ENCODE data around the gene C1QL4. TPM values are rescaled to one million over a fixed set of nuclear protein-coding genes. Genes with fewer than 3 reads are reported as not detected.
"Not testable (repeated sequence)": the region's sequence is repeated elsewhere in the genome, so short reads cannot be mapped to it uniquely, and the experiment has no call there.

The C1QL4 gene
- total RNA-seq, 1 experiment from 2014 or later: not detected

- Mint-ChIP-seq H3K27me3 (ENCODE audit: unreplicated experiment) (peaks cover 19% of the 10 kb centered on the region), H3K27ac (ENCODE audit: unreplicated experiment) (no peak overlapping the region), H3K4me1 (ENCODE audit: low read depth, unreplicated experiment) (peaks cover 16% of the 10 kb centered on the region), H3K9me3 (ENCODE audit: low read depth, unreplicated experiment) (no peaks in the 10 kb centered on the region), H3K36me3 (ENCODE audit: insufficient read depth, unreplicated experiment) (peaks cover 18% of the 10 kb centered on the region), H3K4me3 (ENCODE audit: low read depth, unreplicated experiment) (no peak overlapping the region)
- no peak for TF ChIP-seq CTCF (IDR thresholded peaks at IDR 0.05; ENCODE audit: unreplicated experiment)
- BruUV-seq (replicated peaks): no TSS peak
- intact Hi-C loops (cut with micrococcal nuclease; ENCODE audit: unreplicated experiment): no loop called here
- CTCF ChIA-PET: no interaction called here
- no peak for DNase-seq
Observed at GRCh38 chr12:49334226-49334625, 2.8 kb downstream of the C1QL4 start.

- DNase-seq; H3K9me3 Mint-ChIP-seq (ENCODE audit: low read depth, unreplicated experiment); intact Hi-C loops (cut with micrococcal nuclease; ENCODE audit: unreplicated experiment); BruUV-seq (replicated peaks); CTCF ChIA-PET; H3K4me3 Mint-ChIP-seq (ENCODE audit: low read depth, unreplicated experiment); H3K27ac Mint-ChIP-seq (ENCODE audit: unreplicated experiment): not testable (repeated sequence)
- Mint-ChIP-seq H3K36me3 (ENCODE audit: insufficient read depth, unreplicated experiment) (peaks cover 22% of the 10 kb centered on the region), H3K4me1 (ENCODE audit: low read depth, unreplicated experiment) (peaks cover 12% of the 10 kb centered on the region), H3K27me3 (ENCODE audit: unreplicated experiment) (peaks cover 17% of the 10 kb centered on the region)
Observed at GRCh38 chr12:49333778-49334177, 3.2 kb downstream of the C1QL4 start.

GRCh38 chr12:49332891-49333371, 4.1 kb downstream of the C1QL4 start:
- Mint-ChIP-seq H3K4me1 (ENCODE audit: low read depth, unreplicated experiment) (peaks cover 11% of the 10 kb centered on the region), H3K4me3 (ENCODE audit: low read depth, unreplicated experiment) (no peak overlapping the region), H3K36me3 (ENCODE audit: insufficient read depth, unreplicated experiment) (peaks cover 24% of the 10 kb centered on the region), H3K27me3 (ENCODE audit: unreplicated experiment) (peaks cover 13% of the 10 kb centered on the region), H3K9me3 (ENCODE audit: low read depth, unreplicated experiment) (no peaks in the 10 kb centered on the region), H3K27ac (ENCODE audit: unreplicated experiment) (no peak overlapping the region)
- DNase-seq: no peak
- no peak for TF ChIP-seq CTCF (IDR thresholded peaks at IDR 0.05; ENCODE audit: unreplicated experiment)
- intact Hi-C loops (cut with micrococcal nuclease; ENCODE audit: unreplicated experiment): no loop called here
- CTCF ChIA-PET: no interaction called here
- BruUV-seq (replicated peaks): no TSS peak

- Mint-ChIP-seq H3K4me1 (ENCODE audit: low read depth, unreplicated experiment) (peaks cover 6% of the 10 kb centered on the region), H3K36me3 (ENCODE audit: insufficient read depth, unreplicated experiment) (peaks cover 28% of the 10 kb centered on the region), H3K27me3 (ENCODE audit: unreplicated experiment) (peaks cover 8% of the 10 kb centered on the region), H3K4me3 (ENCODE audit: low read depth, unreplicated experiment) (no peak overlapping the region), H3K9me3 (ENCODE audit: low read depth, unreplicated experiment) (no peaks in the 10 kb centered on the region), H3K27ac (ENCODE audit: unreplicated experiment) (no peak overlapping the region)
- no peak for TF ChIP-seq CTCF (IDR thresholded peaks at IDR 0.05; ENCODE audit: unreplicated experiment)
- CTCF ChIA-PET: interaction anchor here (0.9 to 1.7 kb wide), 5 partner anchors 10 to 180 kb away, joined by 3 to 19 read pairs (median 13); partner anchors contain the start of gene DNAJC22
- DNase-seq: no peak
- intact Hi-C loops (cut with micrococcal nuclease; ENCODE audit: unreplicated experiment): no loop called here
- no TSS peak for BruUV-seq (replicated peaks)
Observed at GRCh38 chr12:49332441-49332861, 4.5 kb downstream of the C1QL4 start.

- CTCF ChIA-PET: interaction anchor here (0.8 to 1.7 kb wide), 9 partner anchors 9 to 249 kb away, joined by 3 to 19 read pairs (median 11); partner anchors contain the start of genes DNAJC22 and TROAP
- peak; percentile 27 for TF ChIP-seq CTCF (IDR thresholded peaks at IDR 0.05; ENCODE audit: unreplicated experiment)
- H3K36me3 Mint-ChIP-seq (ENCODE audit: insufficient read depth, unreplicated experiment): peaks cover 28% of the 10 kb centered on the region
- H3K4me1 Mint-ChIP-seq (ENCODE audit: low read depth, unreplicated experiment): no peaks in the 10 kb centered on the region
- intact Hi-C loops (cut with micrococcal nuclease; ENCODE audit: unreplicated experiment): no loop called here
- H3K27me3 Mint-ChIP-seq (ENCODE audit: unreplicated experiment): no peaks in the 10 kb centered on the region
- H3K4me3 Mint-ChIP-seq (ENCODE audit: low read depth, unreplicated experiment): no peak overlapping the region
- BruUV-seq (replicated peaks): no TSS peak
- DNase-seq: peak; percentile 46
- no peak overlapping the region for H3K27ac Mint-ChIP-seq (ENCODE audit: unreplicated experiment)
- no peaks in the 10 kb centered on the region for H3K9me3 Mint-ChIP-seq (ENCODE audit: low read depth, unreplicated experiment)
Observed at GRCh38 chr12:49331380-49332222, 5.4 kb downstream of the C1QL4 start.

Data from Calu3 (cell line).